GM10266 (cell line): ENCODE results near the gene ADAM8.
A peak's percentile ranks its signal among the peaks of the same experiment; 100 is the strongest.

Source experiments
- DNase-seq: peaks from one replicate; pipeline ENCODE4 v3.0.0; 2012; ENCODE audit errors: extremely low spot score
- TF ChIP-seq, protein P1 (sequence below): IDR thresholded peaks from 2 replicates; pipeline ENCODE4 v1.5.1; 2012; ENCODE audit warnings: mild to moderate bottlenecking, low read depth; ENCODE audit not compliant: control insufficient read depth, insufficient read depth; ENCODE audit errors: missing control alignments

Gene ADAM8

GRCh38 chr10:133277277-133277992, 767 bp upstream of the ADAM8 start:
- TF ChIP-seq, protein P1, sequence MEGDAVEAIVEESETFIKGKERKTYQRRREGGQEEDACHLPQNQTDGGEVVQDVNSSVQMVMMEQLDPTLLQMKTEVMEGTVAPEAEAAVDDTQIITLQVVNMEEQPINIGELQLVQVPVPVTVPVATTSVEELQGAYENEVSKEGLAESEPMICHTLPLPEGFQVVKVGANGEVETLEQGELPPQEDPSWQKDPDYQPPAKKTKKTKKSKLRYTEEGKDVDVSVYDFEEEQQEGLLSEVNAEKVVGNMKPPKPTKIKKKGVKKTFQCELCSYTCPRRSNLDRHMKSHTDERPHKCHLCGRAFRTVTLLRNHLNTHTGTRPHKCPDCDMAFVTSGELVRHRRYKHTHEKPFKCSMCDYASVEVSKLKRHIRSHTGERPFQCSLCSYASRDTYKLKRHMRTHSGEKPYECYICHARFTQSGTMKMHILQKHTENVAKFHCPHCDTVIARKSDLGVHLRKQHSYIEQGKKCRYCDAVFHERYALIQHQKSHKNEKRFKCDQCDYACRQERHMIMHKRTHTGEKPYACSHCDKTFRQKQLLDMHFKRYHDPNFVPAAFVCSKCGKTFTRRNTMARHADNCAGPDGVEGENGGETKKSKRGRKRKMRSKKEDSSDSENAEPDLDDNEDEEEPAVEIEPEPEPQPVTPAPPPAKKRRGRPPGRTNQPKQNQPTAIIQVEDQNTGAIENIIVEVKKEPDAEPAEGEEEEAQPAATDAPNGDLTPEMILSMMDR, result no peak
- no peak for DNase-seq

- TF ChIP-seq, protein P1, result no peak
- no peak for DNase-seq
Measured at GRCh38 chr10:133276100-133276434, 601 bp downstream of the ADAM8 start.

GRCh38 chr10:133275684-133276092, 980 bp downstream of the ADAM8 start:
- peak; percentile 77 for DNase-seq

GRCh38 chr10:133274751-133275683, 1.7 kb downstream of the ADAM8 start:
- TF ChIP-seq, protein P1, result no peak
- peak; percentile 93 for DNase-seq

More at GRCh38 chr10:133275684-133276092, 980 bp downstream of the ADAM8 start:
- TF ChIP-seq, protein P1, result peak; percentile 51

- TF ChIP-seq, protein P1, result no peak
- no peak for DNase-seq
Measured at GRCh38 chr10:133273534-133274143, 3.0 kb downstream of the ADAM8 start.

- TF ChIP-seq, protein P1, result no peak
- no peak for DNase-seq
Measured at GRCh38 chr10:133272964-133273420, 3.7 kb downstream of the ADAM8 start.
